Middle frontal gyrus (tissue), 1 donor: ENCODE results near the gene GOLPH3.
A peak's percentile ranks its signal among the peaks of the same experiment; 100 is the strongest.
"Not testable (repeated sequence)": the region's sequence is repeated elsewhere in the genome, so short reads cannot be mapped to it uniquely, and the experiment has no call there.

ENCODE experiments used
- DNase-seq: peaks from one replicate; pipeline ENCODE4 v3.0.0-alpha.2; 2015; ENCODE audit warnings: low spot score; ENCODE audit errors: extremely low spot score

GOLPH3 gene

GRCh38 chr5:32174011-32174870 lies at the start of gene GOLPH3:
Gene GOLPH3, minus strand, starts transcription at chr5:32174319. Its CDS starts 285 bp downstream, at chr5:32174034.
- DNase-seq = peak; percentile 84

GRCh38 chr5:32222723-32223470 lies 48.8 kb upstream of the GOLPH3 start:
- no peak for DNase-seq

GRCh38 chr5:32217886-32218396 lies 43.8 kb upstream of the GOLPH3 start:
- DNase-seq = no peak

- DNase-seq = not testable (repeated sequence)
Measured at GRCh38 chr5:32214344-32214743, 40.2 kb upstream of the GOLPH3 start.

- DNase-seq = no peak
Measured at GRCh38 chr5:32210151-32210550, 36.0 kb upstream of the GOLPH3 start.

GRCh38 chr5:32208837-32209236 lies 34.7 kb upstream of the GOLPH3 start:
- DNase-seq = not testable (repeated sequence)

- DNase-seq = no peak
Measured at GRCh38 chr5:32207355-32207634, 33.2 kb upstream of the GOLPH3 start.

- DNase-seq = no peak
Measured at GRCh38 chr5:32206509-32207354, 32.6 kb upstream of the GOLPH3 start.

GRCh38 chr5:32206053-32206452 lies 31.9 kb upstream of the GOLPH3 start:
- no peak for DNase-seq

- DNase-seq = no peak
Measured at GRCh38 chr5:32202394-32202793, 28.3 kb upstream of the GOLPH3 start.

- no peak for DNase-seq
Measured at GRCh38 chr5:32201122-32201753, 27.1 kb upstream of the GOLPH3 start.

GRCh38 chr5:32197032-32197431 lies 22.9 kb upstream of the GOLPH3 start:
- no peak for DNase-seq

- no peak for DNase-seq
Measured at GRCh38 chr5:32195265-32195664, 21.1 kb upstream of the GOLPH3 start.

GRCh38 chr5:32193591-32193990 lies 19.5 kb upstream of the GOLPH3 start:
- DNase-seq = no peak

GRCh38 chr5:32190095-32190494 lies 16.0 kb upstream of the GOLPH3 start:
- no peak for DNase-seq

- DNase-seq = no peak
Measured at GRCh38 chr5:32187675-32188074, 13.6 kb upstream of the GOLPH3 start.

- DNase-seq = no peak
Measured at GRCh38 chr5:32182463-32183063, 8.4 kb upstream of the GOLPH3 start.

- peak; percentile 33 for DNase-seq
Measured at GRCh38 chr5:32173267-32174010, 680 bp downstream of the GOLPH3 start.

- DNase-seq = no peak
Measured at GRCh38 chr5:32172923-32173266, 1.2 kb downstream of the GOLPH3 start.
